ENCODE results near the gene HEXA.
"Not testable (repeated sequence)": the region's sequence is repeated elsewhere in the genome, so short reads cannot be mapped to it uniquely, and the experiment has no call there.

The HEXA gene

GRCh38 chr15:72375846-72376581 is at the start of gene HEXA:
TSS of gene HEXA (minus strand) at chr15:72376014. CDS start at chr15:72375972, 42 bp downstream.
- DNase-seq (ENCODE audit: low read depth, low spot score), result peak; percentile 89

DNA sequence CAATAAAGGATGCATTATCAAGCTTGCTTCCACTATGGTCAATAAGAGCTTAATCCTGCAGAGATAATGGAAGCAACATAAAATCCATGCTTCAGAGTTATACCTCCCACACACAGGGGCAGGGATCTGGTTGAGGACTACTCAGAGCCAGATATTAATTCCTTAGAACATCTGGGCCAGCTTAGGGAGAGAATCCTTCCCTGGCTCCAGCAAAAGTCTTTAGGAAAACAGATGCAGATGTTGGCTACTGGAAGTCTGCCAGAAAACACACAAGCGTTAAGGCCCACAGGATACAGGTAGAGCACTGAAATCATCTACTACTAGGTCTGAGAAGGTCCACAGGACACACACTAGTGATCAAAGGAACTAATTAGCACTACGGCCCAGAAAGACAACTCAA is 47.4 kb upstream of the HEXA start:
- no peak for DNase-seq (ENCODE audit: low read depth, low spot score)

DNA sequence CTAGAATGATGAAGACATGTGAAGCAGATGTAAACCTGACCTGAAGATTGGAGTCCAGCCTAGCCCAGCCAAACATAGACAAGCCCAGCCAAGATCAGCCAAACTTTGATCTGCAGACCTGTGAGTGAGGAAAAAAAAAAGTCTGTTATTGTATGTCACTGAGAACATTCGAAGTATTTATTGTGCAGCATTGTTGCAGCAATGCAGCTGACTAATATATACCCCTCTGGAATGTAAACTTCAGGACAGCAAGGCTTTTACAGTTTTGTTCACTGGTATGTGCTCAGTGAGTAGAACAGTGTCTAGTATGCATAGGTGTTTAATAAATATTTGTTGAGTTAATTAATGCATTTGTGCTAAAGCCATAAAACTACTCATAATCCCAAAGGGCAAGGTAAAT is 45.7 kb upstream of the HEXA start:
- no peak for DNase-seq (ENCODE audit: low read depth, low spot score)

GRCh38 chr15:72420576-72420975 is 44.8 kb upstream of the HEXA start:
- no peak for DNase-seq (ENCODE audit: low read depth, low spot score)

- DNase-seq (ENCODE audit: low read depth, low spot score), result not testable (repeated sequence)
Measured at GRCh38 chr15:72419768-72420167, 44.0 kb upstream of the HEXA start.

DNA sequence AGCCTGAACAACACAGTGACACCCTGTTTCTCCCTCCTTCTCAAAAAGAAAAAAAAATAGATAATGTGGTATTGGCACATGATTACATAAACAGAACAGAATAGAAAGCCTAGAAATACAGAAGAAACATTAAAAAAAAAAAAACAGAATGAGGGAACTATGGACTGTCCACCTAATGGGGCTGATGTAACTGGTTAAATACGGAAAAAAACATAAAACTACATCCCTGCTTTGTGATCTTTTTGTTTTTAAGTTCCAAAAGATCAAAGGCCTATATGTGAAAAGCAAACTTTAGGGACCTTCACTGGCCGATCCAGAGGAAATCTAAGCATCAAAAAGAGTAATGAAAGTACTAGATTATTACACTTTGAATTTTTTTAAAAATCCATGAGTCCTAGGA is 39.5 kb upstream of the HEXA start:
- DNase-seq (ENCODE audit: low read depth, low spot score), result no peak

DNA sequence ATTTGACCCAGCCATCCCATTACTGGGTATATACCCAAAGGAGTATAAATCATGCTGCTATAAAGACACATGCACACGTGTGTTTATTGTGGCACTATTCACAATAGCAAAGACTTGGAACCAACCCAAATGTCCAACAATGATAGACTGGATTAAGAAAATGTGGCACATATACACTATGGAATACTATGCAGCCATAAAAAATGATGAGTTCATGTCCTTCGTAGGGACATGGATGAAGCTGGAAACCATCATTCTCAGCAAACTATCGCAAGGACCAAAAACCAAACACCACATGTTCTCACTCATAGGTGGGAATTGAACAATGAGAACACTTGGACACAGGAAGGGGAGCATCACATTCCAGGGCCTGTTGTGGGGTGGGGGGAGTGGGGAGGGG is 37.5 kb upstream of the HEXA start:
- not testable (repeated sequence) for DNase-seq (ENCODE audit: low read depth, low spot score)

- no peak for DNase-seq (ENCODE audit: low read depth, low spot score)
Measured at GRCh38 chr15:72411544-72411943, 35.7 kb upstream of the HEXA start.

DNA sequence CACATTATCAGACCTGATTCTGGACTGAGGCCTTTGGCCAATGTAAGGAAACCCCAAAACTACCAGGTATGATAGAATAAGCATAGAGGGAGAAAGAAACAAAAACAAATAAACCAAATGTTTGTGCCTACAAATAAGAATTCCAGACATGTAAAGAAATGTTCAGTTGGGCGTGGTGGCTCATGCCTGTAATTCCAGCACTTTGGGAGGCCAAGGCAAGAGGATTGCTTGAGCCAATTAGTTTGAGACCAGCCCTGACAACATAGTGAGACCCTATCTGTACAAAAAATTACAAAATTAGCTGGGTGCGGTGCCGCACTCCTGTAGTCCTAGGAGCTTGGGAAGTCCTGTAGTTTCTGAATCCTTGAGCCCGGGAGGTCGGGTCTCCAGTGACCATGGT is 35.3 kb upstream of the HEXA start:
- DNase-seq (ENCODE audit: low read depth, low spot score), result no peak

DNA sequence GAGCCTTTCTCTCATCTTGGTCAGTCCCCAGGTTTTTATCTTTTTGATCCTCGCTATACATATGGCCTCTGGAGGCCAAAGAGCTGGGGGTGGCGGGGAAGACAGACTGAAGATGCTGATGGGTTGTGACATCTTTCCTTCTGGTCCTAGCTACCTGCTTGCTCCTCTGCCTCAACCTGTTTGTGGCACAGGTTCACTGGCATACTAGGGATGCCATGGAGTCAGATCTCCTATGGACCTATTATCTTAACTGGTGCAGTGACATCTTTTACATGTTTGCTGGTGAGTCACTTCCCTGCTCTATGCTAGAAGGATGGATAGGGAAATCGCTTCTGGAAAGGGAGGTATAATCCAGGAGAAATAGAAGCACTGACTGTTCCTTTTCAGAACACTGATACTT is 31.1 kb upstream of the HEXA start:
- no peak for DNase-seq (ENCODE audit: low read depth, low spot score)

DNA sequence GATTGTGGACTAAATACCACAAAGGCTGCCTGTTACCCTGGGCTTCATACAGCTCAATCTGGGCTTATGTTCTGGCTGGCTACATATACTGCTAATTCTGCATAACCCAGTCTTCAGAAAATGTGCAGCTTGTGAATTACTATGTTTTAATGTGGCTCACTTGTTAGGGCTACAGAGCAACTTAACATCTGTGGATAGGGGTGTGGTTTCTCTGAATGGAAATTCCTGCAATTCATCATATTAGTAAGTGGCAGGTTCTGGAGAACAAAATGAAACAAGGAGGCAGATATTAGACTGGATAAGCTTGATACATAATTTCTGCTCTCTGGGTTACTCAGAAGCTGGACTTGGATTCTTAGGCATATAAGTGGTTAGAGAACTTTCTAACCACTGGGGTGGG is 29.0 kb upstream of the HEXA start:
- DNase-seq (ENCODE audit: low read depth, low spot score), result no peak

- no peak for DNase-seq (ENCODE audit: low read depth, low spot score)
Measured at GRCh38 chr15:72404356-72404755, 28.5 kb upstream of the HEXA start.

- DNase-seq (ENCODE audit: low read depth, low spot score), result no peak
Measured at GRCh38 chr15:72402726-72403125, 26.9 kb upstream of the HEXA start.

- no peak for DNase-seq (ENCODE audit: low read depth, low spot score)
Measured at GRCh38 chr15:72398648-72399047, 22.8 kb upstream of the HEXA start.

DNA sequence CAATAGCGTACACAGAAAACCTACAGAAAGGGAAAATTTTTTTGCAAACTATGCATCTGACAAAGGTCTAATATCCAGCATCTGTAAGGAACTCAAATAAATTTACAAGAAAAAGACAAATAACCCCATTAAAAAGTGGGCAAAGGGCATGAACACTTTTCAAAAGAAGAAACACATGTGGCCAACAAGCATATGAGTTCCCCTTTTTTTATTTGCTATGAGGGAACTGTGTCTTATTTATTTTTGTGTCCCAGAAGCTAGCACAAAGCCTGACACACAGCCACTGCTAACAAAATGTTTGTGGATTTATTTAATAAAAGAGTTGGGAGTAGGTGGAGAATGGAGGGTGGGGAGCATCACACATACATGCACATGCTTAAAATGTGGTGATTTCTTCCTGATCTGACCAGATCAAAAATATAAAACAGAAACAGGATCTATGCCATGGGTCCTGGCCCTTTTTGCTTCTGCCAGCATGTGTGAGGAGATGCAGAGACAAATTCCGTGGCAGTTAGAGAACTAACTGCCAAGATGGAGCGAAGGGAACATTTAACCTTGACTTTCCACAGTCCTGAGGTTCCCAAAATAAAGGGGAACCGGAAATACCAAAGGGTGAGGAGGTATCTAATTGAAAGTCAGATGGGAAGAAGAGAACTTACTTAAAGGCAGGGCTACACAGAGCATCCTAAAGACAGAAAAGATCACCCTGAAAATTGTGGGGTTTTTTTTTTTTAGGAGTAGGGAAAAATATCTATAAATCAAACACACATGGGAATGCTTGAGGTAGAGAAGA is 22.2 kb upstream of the HEXA start, which contains the start of gene TMEM202:
TSS of gene TMEM202 (plus strand) at position 510 of the 793 bp plus-strand sequence. CDS start at position 532, 22 bp downstream.
- no peak for DNase-seq (ENCODE audit: low read depth, low spot score)

DNA sequence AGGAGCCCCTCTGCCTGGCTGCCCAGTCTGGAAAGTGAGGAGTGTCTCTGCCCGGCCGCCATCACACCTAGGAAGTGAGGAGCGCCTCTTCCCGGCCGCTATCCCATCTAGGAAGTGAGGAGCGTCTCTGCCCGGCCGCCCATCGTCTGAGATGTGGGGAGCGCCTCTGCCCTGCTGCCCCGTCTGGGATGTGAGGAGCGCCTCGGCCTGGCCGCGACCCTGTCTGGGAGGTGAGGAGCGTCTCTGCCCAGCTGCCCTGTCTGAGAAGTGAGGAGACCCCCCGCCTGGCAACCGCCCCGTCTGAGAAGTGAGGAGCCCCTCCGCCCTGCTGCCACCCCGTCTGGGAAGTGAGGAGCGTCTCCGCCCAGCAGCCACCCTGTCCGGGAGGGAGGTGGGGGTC is 20.5 kb upstream of the HEXA start:
- not testable (repeated sequence) for DNase-seq (ENCODE audit: low read depth, low spot score)

GRCh38 chr15:72389231-72389630 is 13.4 kb upstream of the HEXA start:
- DNase-seq (ENCODE audit: low read depth, low spot score), result no peak

DNA sequence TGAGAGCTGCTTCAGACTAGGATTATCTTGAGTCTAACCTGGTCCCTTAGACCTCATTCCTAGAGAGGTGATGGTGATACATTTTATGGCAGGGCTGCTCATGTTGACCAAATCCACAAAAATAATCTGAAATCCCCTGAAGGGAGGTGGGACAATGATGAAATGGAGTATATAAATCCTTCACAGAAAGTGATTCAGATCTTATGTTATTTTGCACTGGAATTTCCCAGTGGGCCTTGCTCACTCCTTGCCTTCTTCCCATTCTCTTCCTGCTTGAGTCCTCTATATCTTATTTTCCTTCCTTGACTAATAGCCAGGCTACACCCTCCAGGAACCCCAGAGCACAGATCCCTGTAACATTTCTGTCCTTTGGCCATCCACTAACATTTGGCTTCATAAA is 11.9 kb upstream of the HEXA start:
- no peak for DNase-seq (ENCODE audit: low read depth, low spot score)

DNA sequence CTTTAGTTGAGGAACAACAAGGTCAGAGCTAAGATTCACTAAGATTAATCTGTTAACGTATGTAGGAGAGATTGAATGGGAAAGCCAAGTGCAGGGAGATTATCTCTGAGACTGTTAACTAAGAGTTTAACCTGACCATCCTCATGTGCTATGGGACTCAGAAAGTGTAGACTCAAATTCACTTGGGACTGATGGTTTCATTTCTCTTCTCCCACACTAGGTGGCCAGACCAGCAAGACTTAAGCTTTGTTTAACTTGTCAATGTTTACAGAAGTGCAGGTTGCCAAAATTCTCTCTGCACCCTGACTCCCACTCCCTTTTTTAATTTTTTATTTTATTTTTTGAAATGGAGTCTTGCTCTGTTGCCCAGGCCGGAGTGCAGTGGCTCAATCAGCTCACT is 6.3 kb upstream of the HEXA start:
- no peak for DNase-seq (ENCODE audit: low read depth, low spot score)

GRCh38 chr15:72380743-72381142 is 4.9 kb upstream of the HEXA start:
- no peak for DNase-seq (ENCODE audit: low read depth, low spot score)

GRCh38 chr15:72379856-72380430 is 4.1 kb upstream of the HEXA start:
- no peak for DNase-seq (ENCODE audit: low read depth, low spot score)

DNA sequence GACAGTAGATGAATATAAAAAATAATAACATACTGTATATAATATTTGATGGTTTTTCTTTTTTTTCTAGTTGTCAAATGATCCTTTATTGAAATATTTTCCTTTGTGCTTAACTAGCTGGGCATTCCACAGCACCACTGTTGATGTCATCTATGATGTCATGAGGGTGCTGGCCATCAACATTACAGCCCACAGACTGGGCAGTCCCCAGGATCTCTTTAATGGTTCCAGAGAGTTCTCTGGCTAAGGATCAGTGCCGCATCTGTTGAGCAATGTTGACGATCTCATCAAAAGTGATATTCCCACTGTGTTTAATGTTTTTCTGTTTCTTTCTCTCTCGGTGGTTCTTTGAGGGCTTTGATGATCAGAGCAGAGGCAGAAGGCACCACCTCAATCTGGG is 3.3 kb upstream of the HEXA start:
- DNase-seq (ENCODE audit: low read depth, low spot score), result not testable (repeated sequence)

DNA sequence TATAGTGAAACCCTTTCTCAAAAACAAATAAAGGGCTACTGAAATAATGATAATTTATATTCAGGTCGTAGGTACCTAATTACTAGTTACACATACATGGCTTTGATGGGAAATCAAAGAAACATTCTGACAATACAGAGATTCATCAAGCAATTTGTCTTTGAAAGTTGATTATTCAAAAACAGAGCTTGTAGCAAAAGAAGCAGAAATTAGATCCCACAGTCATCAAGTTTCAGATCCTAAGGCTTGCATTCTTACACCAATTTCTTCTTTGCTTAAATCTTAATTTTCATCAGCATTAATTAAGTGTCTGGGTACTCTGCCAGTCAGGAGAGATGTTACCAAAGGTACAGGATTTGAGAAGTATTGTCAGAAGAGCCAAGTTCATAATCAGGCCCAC is 1.5 kb upstream of the HEXA start:
- no peak for DNase-seq (ENCODE audit: low read depth, low spot score)

Data from activated CD4-positive, CD25-positive, alpha-beta regulatory T cell treated with anti-CD3 and anti-CD28 coated beads, Interleukin-2, amount 50 U/mL, for 16 hours (primary cell).